Smooth muscle cell (in vitro differentiated cells): Measurements from ENCODE around the gene FAM168A. TPM values are rescaled to one million over a fixed set of nuclear protein-coding genes. Genes with fewer than 3 reads are reported as not detected.

Source experiments
- DNase-seq: peaks from one replicate; lab custom pipeline; 2025; ENCODE audit not compliant: unreplicated experiment; lab: John Stamatoyannopoulos, UW
- H2AFZ ChIP-seq: fragments of 200-600 bp; sonication (generic); 2 replicates; pipeline ENCODE4 v1.6.0; 2016; ENCODE audit warnings: antibody characterized with exemption, low read depth, mild to moderate bottlenecking
- H3F3A ChIP-seq: fragments of 200-600 bp; sonication (generic); 2 replicates; pipeline ENCODE4 v1.6.0; 2017; ENCODE audit warnings: antibody characterized with exemption, low read depth
- H3K27ac ChIP-seq: fragments of 200-600 bp; sonication (generic); 2 replicates; pipeline ENCODE4 v1.5.1; 2016; ENCODE audit warnings: low read depth, mild to moderate bottlenecking
- H3K27me3 ChIP-seq: fragments of 200-600 bp; sonication (generic); 2 replicates; pipeline ENCODE4 v1.6.1; 2016; ENCODE audit warnings: low read depth, mild to moderate bottlenecking
- H3K36me3 ChIP-seq: fragments of 200-600 bp; sonication (generic); 2 replicates; pipeline ENCODE4 v1.5.1; 2016; ENCODE audit warnings: low read depth
- H3K4me1 ChIP-seq: fragments of 200-600 bp; sonication (generic); 2 replicates; pipeline ENCODE4 v1.5.1; 2016; ENCODE audit warnings: low read depth
- H3K4me2 ChIP-seq: fragments of 200-600 bp; sonication (generic); 2 replicates; pipeline ENCODE4 v1.6.0; 2016; ENCODE audit warnings: mild to moderate bottlenecking
- H3K4me3 ChIP-seq: fragments of 200-600 bp; sonication (generic); 2 replicates; pipeline ENCODE4 v1.5.1; 2016; ENCODE audit warnings: mild to moderate bottlenecking
- H3K79me2 ChIP-seq: fragments of 200-600 bp; sonication (generic); 2 replicates; pipeline ENCODE4 v1.6.0; 2016; ENCODE audit warnings: low read depth, mild to moderate bottlenecking
- H3K9ac ChIP-seq: fragments of 200-600 bp; sonication (generic); 2 replicates; pipeline ENCODE4 v1.6.0; 2016; ENCODE audit warnings: low read depth
- H3K9me3 ChIP-seq: fragments of 200-600 bp; sonication (generic); replicated peaks from 2 replicates; pipeline ENCODE4 v1.5.1; 2016; ENCODE audit warnings: low read depth
- H4K20me1 ChIP-seq: fragments of 200-600 bp; sonication (generic); 2 replicates; pipeline ENCODE4 v1.6.0; 2016; ENCODE audit warnings: low read depth
- CTCF ChIP-seq: fragments of 200-600 bp; sonication (generic); IDR thresholded peaks from 2 replicates; pipeline ENCODE4 v1.5.1; 2017; ENCODE audit warnings: borderline replicate concordance, mild to moderate bottlenecking, antibody characterized with exemption; ENCODE audit not compliant: insufficient read depth, poor library complexity, severe bottlenecking
- WGBS: methylation state at CpG from one replicate; pipeline ENCODE4 v1.1.7; 2016; ENCODE audit warnings: low lambda C conversion rate; 5-methylcytosine and 5-hydroxymethylcytosine counted together
- polyA plus RNA-seq: library from polyadenylated mRNA; unstranded; fragments of >200 nt; fragmentation: Nextera tagmentation; extraction: Ambion mirVana; gene quantifications from 2 replicates; pipeline ENCODE4 v1.2.1, GENCODE V29; 2016
- total RNA-seq: library from RNA; depleted of rRNA; stranded (reverse); fragments of >200 nt; gene quantifications from 2 replicates; pipeline ENCODE4 v1.2.3, GENCODE V29; 2014

Gene FAM168A
- total and polyA plus RNA-seq, 2 experiments from 2014 or later = 10.8 to 32.5 TPM

- no peak overlapping the region for H3K27ac ChIP-seq
- H3K36me3 ChIP-seq = no peaks in the 10 kb centered on the region
- no peak overlapping the region for H3K4me3 ChIP-seq
- H3K9me3 ChIP-seq = no peaks in the 10 kb centered on the region
- 52% methylated on average over 8 of the region's 8 CpGs for WGBS
- H3K4me2 ChIP-seq = no peak overlapping the region
- no peaks in the 10 kb centered on the region for H3K4me1 ChIP-seq
- no peaks in the 10 kb centered on the region for H3K27me3 ChIP-seq
- H4K20me1 ChIP-seq = peaks cover 88% of the 10 kb centered on the region
- no peak for TF ChIP-seq CTCF
- H3K9ac ChIP-seq = no peak overlapping the region
- DNase-seq = no peak
- no peak overlapping the region for H2AFZ ChIP-seq
- peaks cover 71% of the 10 kb centered on the region for H3K79me2 ChIP-seq
- no peaks in the 10 kb centered on the region for H3F3A ChIP-seq
Observed at GRCh38 chr11:73566977-73567755, 30.7 kb downstream of the FAM168A start.

DNA sequence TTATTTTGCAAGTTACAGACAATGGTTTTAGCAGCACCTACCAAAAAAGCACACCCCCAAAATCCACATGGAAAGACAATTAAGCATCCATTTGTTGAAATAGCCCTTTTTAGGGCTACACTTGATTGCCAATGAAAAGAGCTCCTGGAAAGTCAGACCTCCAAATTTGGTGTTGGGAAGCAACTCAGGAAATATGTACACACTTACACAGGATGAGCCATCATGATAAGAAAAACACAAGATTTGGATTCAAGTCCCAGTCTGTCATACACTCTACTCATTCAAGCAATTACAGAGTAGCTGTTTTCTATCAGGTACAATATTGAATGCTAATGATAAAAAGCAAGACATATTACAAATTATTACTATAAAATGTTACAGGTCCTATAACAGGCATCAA, 31.5 kb downstream of the FAM168A start:
- Histone ChIP-seq H4K20me1 (peaks cover 95% of the 10 kb centered on the region), H3F3A (no peaks in the 10 kb centered on the region), H3K27me3 (no peaks in the 10 kb centered on the region), H3K36me3 (no peaks in the 10 kb centered on the region), H3K4me2 (no peak overlapping the region), H3K9ac (no peak overlapping the region), H3K4me3 (no peak overlapping the region), H3K4me1 (no peaks in the 10 kb centered on the region), H2AFZ (no peak overlapping the region), H3K9me3 (no peaks in the 10 kb centered on the region), H3K27ac (no peak overlapping the region), H3K79me2 (peaks cover 79% of the 10 kb centered on the region)
- DNase-seq = no peak
- no peak for TF ChIP-seq CTCF

DNA sequence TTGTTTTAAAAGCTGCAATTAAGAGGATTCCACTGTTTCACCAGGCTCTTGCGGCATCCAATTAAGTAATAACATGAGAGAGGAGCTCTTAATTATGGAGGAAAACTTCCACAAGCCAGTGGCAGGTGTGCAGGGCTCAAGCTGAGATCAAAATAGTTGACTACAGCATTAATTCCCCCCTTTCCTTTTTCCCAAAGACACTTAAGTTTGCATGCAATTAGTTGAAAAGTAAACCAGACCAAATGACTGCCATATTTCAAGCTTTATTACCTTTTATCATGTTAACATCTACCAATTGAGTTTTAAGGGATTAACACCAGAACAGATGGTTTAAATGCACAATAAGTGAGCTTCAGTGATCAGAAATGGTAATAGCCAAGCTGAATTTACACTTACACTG, 32.1 kb downstream of the FAM168A start:
- Histone ChIP-seq H4K20me1 (peaks cover 100% of the 10 kb centered on the region), H3F3A (no peaks in the 10 kb centered on the region), H3K4me3 (no peak overlapping the region), H3K27me3 (no peaks in the 10 kb centered on the region), H3K4me1 (no peaks in the 10 kb centered on the region), H3K27ac (no peak overlapping the region), H3K9ac (no peak overlapping the region), H3K4me2 (no peak overlapping the region), H3K9me3 (no peaks in the 10 kb centered on the region), H3K36me3 (no peaks in the 10 kb centered on the region), H2AFZ (no peak overlapping the region), H3K79me2 (peaks cover 80% of the 10 kb centered on the region)
- DNase-seq = no peak
- no peak for TF ChIP-seq CTCF
- 90% methylated on average over 1 of the region's 1 CpG for WGBS

DNA sequence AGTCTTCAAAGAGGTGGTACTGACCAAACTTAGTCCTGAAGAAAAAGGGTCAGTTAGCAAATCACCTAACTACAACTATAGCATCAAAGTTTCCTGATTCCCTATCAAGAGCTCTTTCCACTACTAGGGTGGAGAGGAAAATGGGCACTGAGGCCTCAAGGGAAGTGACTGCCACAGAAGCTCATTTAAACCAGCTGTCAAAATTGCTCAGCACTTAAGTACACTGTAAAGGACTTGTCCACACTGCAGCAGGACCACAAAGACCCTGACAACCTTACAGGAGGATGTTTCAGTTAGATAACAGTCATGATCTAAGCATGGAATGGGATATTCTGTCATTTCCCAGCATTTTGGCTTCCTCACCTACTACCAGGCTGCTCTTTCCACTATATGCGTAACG, 33.0 kb downstream of the FAM168A start:
- H3K4me1 ChIP-seq = no peaks in the 10 kb centered on the region
- no peak for DNase-seq
- no peaks in the 10 kb centered on the region for H3K27me3 ChIP-seq

More for the DNA sequence above, 33.0 kb downstream of the FAM168A start:
- Histone ChIP-seq H3K79me2 (peaks cover 85% of the 10 kb centered on the region), H3K27ac (no peak overlapping the region), H4K20me1 (peaks cover 100% of the 10 kb centered on the region), H3K36me3 (no peaks in the 10 kb centered on the region), H3F3A (no peaks in the 10 kb centered on the region), H3K9me3 (no peaks in the 10 kb centered on the region), H3K9ac (no peak overlapping the region), H3K4me2 (no peak overlapping the region), H3K4me3 (no peak overlapping the region), H2AFZ (no peak overlapping the region)
- no peak for TF ChIP-seq CTCF
- WGBS = 92% methylated on average over 2 of the region's 2 CpGs
